Activated CD8-positive, alpha-beta T cell treated with anti-CD3 and anti-CD28 coated beads for 36 hours (primary cell): ENCODE data around the gene ZNF865. TPM values are rescaled to one million over a fixed set of nuclear protein-coding genes. Genes with fewer than 3 reads are reported as not detected.

Experiments
- ATAC-seq: fragments of 200-7000 bp; cut with Tn5 transposase; one replicate; pipeline ENCODE4 v1.10.0; 2021; ENCODE audit warnings: mild to moderate bottlenecking, moderate library complexity
- CTCF ChIA-PET: fragments of 350-600 bp; sonication (Branson Sonifier 250); formaldehyde crosslinking; loops from one replicate; lab custom pipeline; 2021; ENCODE audit warnings: antibody characterized with exemption; lab: Charles Lee
- POLR2A ChIA-PET: fragments of 350-600 bp; sonication (Branson Sonifier 250); formaldehyde crosslinking; loops from one replicate; lab custom pipeline; 2021; ENCODE audit warnings: antibody characterized with exemption; lab: Charles Lee
- DNase-seq: peaks from one replicate; pipeline ENCODE4 v3.0.0-alpha.2; 2020
- H3K27ac Mint-ChIP-seq: one replicate; pipeline ENCODE4 v1.8.0; 2021; ENCODE audit warnings: mild to moderate bottlenecking, mixed read lengths
- H3K27me3 Mint-ChIP-seq: one replicate; pipeline ENCODE4 v1.8.0; 2021; ENCODE audit warnings: mixed read lengths
- H3K36me3 Mint-ChIP-seq: one replicate; pipeline ENCODE4 v1.8.0; 2021; ENCODE audit warnings: low read depth, mixed read lengths
- H3K4me1 Mint-ChIP-seq: one replicate; pipeline ENCODE4 v1.8.0; 2021; ENCODE audit warnings: low read depth, mixed read lengths
- H3K4me3 Mint-ChIP-seq: one replicate; pipeline ENCODE4 v1.8.0; 2021; ENCODE audit warnings: mild to moderate bottlenecking, moderate library complexity, mixed read lengths
- H3K9me3 Mint-ChIP-seq: one replicate; pipeline ENCODE4 v1.8.0; 2021; ENCODE audit warnings: mixed read lengths
- CTCF ChIP-seq: fragments of 200-600 bp; IDR thresholded peaks from one replicate; pipeline ENCODE4 v1.8.0; 2022; ENCODE audit warnings: antibody characterized with exemption, mild to moderate bottlenecking
- intact Hi-C: fragments of 100-400 bp; cut with micrococcal nuclease; formaldehyde crosslinking; loops from one replicate; pipeline ENCODE4 v1.10.0; 2022
- total RNA-seq, 2 experiments: library from RNA; stranded (reverse); gene quantifications; one replicate each; pipeline ENCODE4 v1.2.3, GENCODE V29; 2021

Gene ZNF865
- total RNA-seq, 2 experiments from 2014 or later, result 10.6 to 11.7 TPM

GRCh38 chr19:55586976-55587668 is 18.3 kb upstream of the ZNF865 start:
- DNase-seq (peak; percentile 99), ATAC-seq (peak; percentile 99)
- peak overlapping the region; percentile 42 for H3K27ac Mint-ChIP-seq
- H3K9me3 Mint-ChIP-seq, result no peaks in the 10 kb centered on the region
- ChIA-PET CTCF (interaction anchor here (0.7 to 2.6 kb wide), 4 partner anchors 19 to 83 kb away, joined by 3 to 8 read pairs (median 4); partner anchors contain the start of gene ZNF865), POLR2A (interaction anchor here (1.0 kb wide), 1 partner anchor 9 kb away, joined by 3 read pairs; no protein-coding TSS in a partner anchor)
- peak overlapping the region; percentile 76 for H3K4me3 Mint-ChIP-seq
- peaks cover 22% of the 10 kb centered on the region for H3K4me1 Mint-ChIP-seq
- intact Hi-C loops, result no loop called here
- peaks cover 4% of the 10 kb centered on the region for H3K36me3 Mint-ChIP-seq
- no peaks in the 10 kb centered on the region for H3K27me3 Mint-ChIP-seq
- TF ChIP-seq CTCF, result no peak

- Mint-ChIP-seq H3K36me3 (peaks cover 7% of the 10 kb centered on the region), H3K27me3 (no peaks in the 10 kb centered on the region), H3K9me3 (no peaks in the 10 kb centered on the region), H3K27ac (no peak overlapping the region), H3K4me3 (no peak overlapping the region), H3K4me1 (peaks cover 20% of the 10 kb centered on the region)
- ChIA-PET POLR2A (no interaction called here), CTCF (no interaction called here)
- intact Hi-C loops, result no loop called here
- ATAC-seq (no peak), DNase-seq (no peak)
- no peak for TF ChIP-seq CTCF
Measured at GRCh38 chr19:55588738-55589137, 16.7 kb upstream of the ZNF865 start.

GRCh38 chr19:55590109-55590508 is 15.3 kb upstream of the ZNF865 start:
- TF ChIP-seq CTCF, result no peak
- Mint-ChIP-seq H3K27me3 (no peaks in the 10 kb centered on the region), H3K4me3 (no peak overlapping the region), H3K27ac (no peak overlapping the region), H3K4me1 (peaks cover 20% of the 10 kb centered on the region), H3K36me3 (peaks cover 15% of the 10 kb centered on the region), H3K9me3 (peaks cover 2% of the 10 kb centered on the region)
- ATAC-seq (no peak), DNase-seq (no peak)
- ChIA-PET POLR2A (no interaction called here), CTCF (no interaction called here)
- intact Hi-C loops, result no loop called here

GRCh38 chr19:55590617-55591016 is 14.8 kb upstream of the ZNF865 start:
- no peaks in the 10 kb centered on the region for H3K27me3 Mint-ChIP-seq
- intact Hi-C loops, result no loop called here
- H3K4me1 Mint-ChIP-seq, result peaks cover 15% of the 10 kb centered on the region
- no peak overlapping the region for H3K27ac Mint-ChIP-seq
- no peak for ATAC-seq
- H3K36me3 Mint-ChIP-seq, result peaks cover 20% of the 10 kb centered on the region
- H3K9me3 Mint-ChIP-seq, result peaks cover 2% of the 10 kb centered on the region
- peak; percentile 44 for DNase-seq
- no peak for TF ChIP-seq CTCF
- POLR2A ChIA-PET, result no interaction called here
- CTCF ChIA-PET, result no interaction called here
- no peak overlapping the region for H3K4me3 Mint-ChIP-seq

- H3K27me3 Mint-ChIP-seq, result no peaks in the 10 kb centered on the region
- no peak overlapping the region for H3K4me3 Mint-ChIP-seq
- ChIA-PET CTCF (no interaction called here), POLR2A (no interaction called here)
- ATAC-seq (no peak), DNase-seq (no peak)
- peaks cover 30% of the 10 kb centered on the region for H3K36me3 Mint-ChIP-seq
- intact Hi-C loops, result no loop called here
- peaks cover 2% of the 10 kb centered on the region for H3K9me3 Mint-ChIP-seq
- peaks cover 12% of the 10 kb centered on the region for H3K4me1 Mint-ChIP-seq
- no peak for TF ChIP-seq CTCF
- H3K27ac Mint-ChIP-seq, result no peak overlapping the region
Measured at GRCh38 chr19:55591555-55591954, 13.9 kb upstream of the ZNF865 start.
